GM12801 (cell line): Measurements from ENCODE around the gene NEK4.

ENCODE experiments used
- TF ChIP-seq, protein P1 (sequence below): IDR thresholded peaks from one replicate; pipeline ENCODE4 v1.5.1; 2011; ENCODE audit warnings: control low read depth; ENCODE audit not compliant: insufficient read length; ENCODE audit errors: extremely low read depth

NEK4 gene

DNA sequence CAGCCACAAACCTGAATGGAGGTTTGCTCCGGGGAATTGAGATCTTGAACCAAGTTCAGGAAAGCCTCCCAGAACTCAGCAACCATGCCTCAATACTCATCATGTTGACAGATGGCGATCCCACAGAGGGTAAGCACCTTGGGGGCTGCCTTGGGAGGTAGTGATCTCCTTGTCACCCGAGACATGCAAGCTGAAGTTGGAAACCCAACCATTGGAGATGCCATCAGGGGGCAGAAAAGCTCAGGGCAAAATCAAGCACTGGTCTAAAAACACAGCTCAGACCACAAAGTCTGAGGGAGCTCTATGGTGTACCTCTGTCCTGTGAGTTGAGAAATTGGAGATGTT, 12.4 kb upstream of the NEK4 start:
- TF ChIP-seq, protein P1, sequence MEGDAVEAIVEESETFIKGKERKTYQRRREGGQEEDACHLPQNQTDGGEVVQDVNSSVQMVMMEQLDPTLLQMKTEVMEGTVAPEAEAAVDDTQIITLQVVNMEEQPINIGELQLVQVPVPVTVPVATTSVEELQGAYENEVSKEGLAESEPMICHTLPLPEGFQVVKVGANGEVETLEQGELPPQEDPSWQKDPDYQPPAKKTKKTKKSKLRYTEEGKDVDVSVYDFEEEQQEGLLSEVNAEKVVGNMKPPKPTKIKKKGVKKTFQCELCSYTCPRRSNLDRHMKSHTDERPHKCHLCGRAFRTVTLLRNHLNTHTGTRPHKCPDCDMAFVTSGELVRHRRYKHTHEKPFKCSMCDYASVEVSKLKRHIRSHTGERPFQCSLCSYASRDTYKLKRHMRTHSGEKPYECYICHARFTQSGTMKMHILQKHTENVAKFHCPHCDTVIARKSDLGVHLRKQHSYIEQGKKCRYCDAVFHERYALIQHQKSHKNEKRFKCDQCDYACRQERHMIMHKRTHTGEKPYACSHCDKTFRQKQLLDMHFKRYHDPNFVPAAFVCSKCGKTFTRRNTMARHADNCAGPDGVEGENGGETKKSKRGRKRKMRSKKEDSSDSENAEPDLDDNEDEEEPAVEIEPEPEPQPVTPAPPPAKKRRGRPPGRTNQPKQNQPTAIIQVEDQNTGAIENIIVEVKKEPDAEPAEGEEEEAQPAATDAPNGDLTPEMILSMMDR = no peak

DNA sequence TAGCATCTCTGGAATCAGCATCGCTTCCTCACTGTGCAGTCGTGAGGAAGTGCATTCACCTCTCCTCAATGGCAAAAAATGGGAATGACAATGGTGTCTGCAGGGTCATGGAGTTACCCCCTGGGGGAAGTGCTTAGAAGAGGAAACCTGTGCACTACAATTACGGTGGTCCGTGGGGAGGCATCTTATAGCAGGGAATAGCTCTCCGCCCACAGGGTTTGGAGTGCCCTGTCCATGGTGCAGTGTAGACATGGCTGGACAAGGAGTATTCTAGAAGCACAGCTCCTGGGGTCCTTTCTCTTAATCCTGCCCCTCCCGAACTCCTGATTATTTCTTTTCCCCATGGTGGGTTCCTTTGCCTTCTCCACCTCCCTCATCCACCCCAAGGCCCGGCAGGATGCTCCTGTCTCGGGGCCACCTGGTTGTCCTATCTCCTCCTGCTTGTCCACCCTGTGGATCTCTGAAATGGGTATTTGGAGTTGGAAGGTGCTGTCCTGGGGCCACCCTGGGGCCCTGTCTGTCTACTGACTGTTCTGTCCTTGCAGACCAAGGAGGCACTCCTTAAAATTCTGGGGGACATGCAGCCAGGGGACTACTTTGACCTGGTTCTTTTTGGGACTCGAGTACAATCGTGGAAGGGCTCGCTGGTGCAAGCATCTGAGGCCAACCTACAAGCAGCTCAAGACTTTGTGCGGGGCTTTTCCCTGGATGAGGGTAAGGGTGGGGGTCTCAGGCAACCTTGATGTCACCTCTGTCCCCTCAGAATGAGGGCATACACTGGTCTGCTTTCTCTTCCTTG, 11.9 kb upstream of the NEK4 start:
- TF ChIP-seq, protein P1 = no peak

DNA sequence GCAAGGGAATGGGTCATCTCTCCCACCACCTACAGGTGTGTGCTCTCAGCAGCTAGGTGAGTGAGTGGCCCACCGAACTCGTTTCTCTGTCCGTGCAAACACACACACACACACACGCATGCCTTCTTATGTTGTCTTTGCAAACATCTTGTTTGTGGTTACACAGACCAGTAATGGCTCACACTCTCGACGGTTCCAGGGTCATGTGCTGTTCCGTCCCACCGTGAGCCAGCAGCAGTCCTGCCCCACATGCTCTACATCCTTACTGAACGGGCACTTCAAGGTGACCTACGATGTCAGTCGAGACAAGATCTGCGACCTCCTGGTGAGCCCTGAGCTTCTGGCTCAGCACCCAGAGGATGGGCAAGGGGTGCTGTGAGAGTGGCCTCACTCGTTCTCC, 11.0 kb upstream of the NEK4 start:
- TF ChIP-seq, protein P1 = no peak

- TF ChIP-seq, protein P1 = no peak
These were observed 9.3 kb upstream of the NEK4 start for GRCh38 chr3:52779837-52780585.

GRCh38 chr3:52779011-52779836, 8.5 kb upstream of the NEK4 start:
- TF ChIP-seq, protein P1 = no peak

DNA sequence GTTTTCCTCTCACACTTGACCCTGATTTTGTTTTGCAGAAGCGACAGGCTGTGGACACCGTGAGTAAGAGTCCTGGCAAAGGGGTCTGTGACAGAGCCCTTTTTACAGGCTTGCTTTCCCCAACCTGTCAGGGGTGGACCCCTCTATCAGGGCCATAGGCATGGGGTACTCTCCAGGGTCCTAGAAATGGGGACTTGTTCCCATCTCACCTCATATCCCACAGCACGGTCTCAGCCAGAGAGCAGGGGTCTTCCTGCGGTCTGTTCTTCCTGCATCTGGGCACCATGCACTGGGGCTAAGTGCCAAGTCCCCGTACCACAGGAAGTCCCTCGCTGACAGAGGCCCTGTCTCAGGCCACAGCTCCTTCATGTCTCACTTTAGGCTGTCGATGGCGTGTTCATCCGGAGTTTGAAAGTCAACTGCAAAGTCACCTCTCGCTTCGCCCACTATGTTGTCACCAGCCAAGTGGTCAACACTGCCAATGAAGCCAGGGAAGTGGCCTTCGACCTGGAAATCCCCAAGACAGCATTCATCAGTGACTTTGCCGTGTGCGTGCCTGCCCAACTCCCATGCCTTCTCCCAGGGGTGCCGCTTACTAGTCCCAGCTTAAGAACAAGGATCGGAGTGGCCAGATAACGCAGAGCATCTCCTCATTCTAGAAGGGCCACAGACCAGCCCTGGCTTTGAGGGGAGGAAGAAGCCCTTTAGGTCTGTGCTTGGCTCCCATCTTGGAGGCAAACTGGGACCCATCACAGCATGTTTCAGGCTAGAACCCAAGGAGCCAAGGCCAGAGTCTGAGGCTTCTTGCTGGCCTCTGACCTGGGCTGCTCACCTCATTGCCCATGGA, 7.4 kb upstream of the NEK4 start:
- TF ChIP-seq, protein P1 = no peak
